ENCODE results near the gene S100A5. TPM values are rescaled to one million over a fixed set of nuclear protein-coding genes. Genes with fewer than 3 reads are reported as not detected.
"Not testable (repeated sequence)": the region's sequence is repeated elsewhere in the genome, so short reads cannot be mapped to it uniquely, and the experiment has no call there.

The S100A5 gene
- total and polyA plus RNA-seq, 5 donors from 2014 or later, result 1.2 to 3.0 (median 1.8) TPM

GRCh38 chr1:153582836-153583235, 42.1 kb upstream of the S100A5 start:
- not testable (repeated sequence) for DNase-seq; H3K36me3 ChIP-seq (ENCODE audit: control insufficient read depth, insufficient read depth, low read length); H3K9me3 Mint-ChIP-seq; H3K4me3 Mint-ChIP-seq; H3K27ac Mint-ChIP-seq; ATAC-seq (ENCODE audit: low read depth in 2 of 2); H3K27me3 ChIP-seq (ENCODE audit: control insufficient read depth, insufficient read depth, low read length); H3K27ac ChIP-seq (ENCODE audit: insufficient read depth, low read length, poor library complexity, severe bottlenecking); H3K4me1 ChIP-seq (ENCODE audit: control insufficient read depth, insufficient read depth, low read length, poor library complexity, severe bottlenecking); H3K4me1 Mint-ChIP-seq; H3K36me3 Mint-ChIP-seq; H3K4me3 ChIP-seq (ENCODE audit: low read depth, low read length); H3K9me3 ChIP-seq (ENCODE audit: control insufficient read depth in 2 of 2, low read length in 2 of 2)
- H3K27me3 Mint-ChIP-seq, result peaks cover 38% of the 10 kb centered on the region

- Mint-ChIP-seq H3K9me3 (no peaks in the 10 kb centered on the region), H3K36me3 (no peaks in the 10 kb centered on the region), H3K27ac (no peak overlapping the region), H3K4me1 (no peaks in the 10 kb centered on the region), H3K27me3 (peaks cover 33% of the 10 kb centered on the region), H3K4me3 (no peak overlapping the region)
- Histone ChIP-seq H3K36me3 (ENCODE audit: control insufficient read depth, insufficient read depth, low read length) (no peaks in the 10 kb centered on the region), H3K9me3 (ENCODE audit: control insufficient read depth in 2 of 2, low read length in 2 of 2) (no peaks in the 10 kb centered on the region), H3K27me3 (ENCODE audit: control insufficient read depth, insufficient read depth, low read length) (peaks cover 14% of the 10 kb centered on the region), H3K4me3 (ENCODE audit: low read depth, low read length) (no peak overlapping the region), H3K27ac (ENCODE audit: insufficient read depth, low read length, poor library complexity, severe bottlenecking) (no peak overlapping the region), H3K4me1 (ENCODE audit: control insufficient read depth, insufficient read depth, low read length, poor library complexity, severe bottlenecking) (no peaks in the 10 kb centered on the region)
- DNase-seq (no peak), ATAC-seq (ENCODE audit: low read depth in 2 of 2) (no peak)
Observed at GRCh38 chr1:153578936-153579335, 38.2 kb upstream of the S100A5 start.

- H3K4me3 Mint-ChIP-seq, result no peak overlapping the region
- peaks cover 33% of the 10 kb centered on the region for H3K27me3 Mint-ChIP-seq
- H3K36me3 Mint-ChIP-seq, result no peaks in the 10 kb centered on the region
- Histone ChIP-seq H3K4me3 (ENCODE audit: low read depth, low read length) (no peak overlapping the region), H3K27me3 (ENCODE audit: control insufficient read depth, insufficient read depth, low read length) (peaks cover 14% of the 10 kb centered on the region), H3K4me1 (ENCODE audit: control insufficient read depth, insufficient read depth, low read length, poor library complexity, severe bottlenecking) (no peaks in the 10 kb centered on the region), H3K36me3 (ENCODE audit: control insufficient read depth, insufficient read depth, low read length) (no peaks in the 10 kb centered on the region), H3K27ac (ENCODE audit: insufficient read depth, low read length, poor library complexity, severe bottlenecking) (no peak overlapping the region), H3K9me3 (ENCODE audit: control insufficient read depth in 2 of 2, low read length in 2 of 2) (no peaks in the 10 kb centered on the region)
- ATAC-seq (ENCODE audit: low read depth in 2 of 2) (no peak), DNase-seq (no peak)
- no peaks in the 10 kb centered on the region for H3K9me3 Mint-ChIP-seq
- no peaks in the 10 kb centered on the region for H3K4me1 Mint-ChIP-seq
- H3K27ac Mint-ChIP-seq, result peak overlapping the region in 1 of 3 donors; percentile 39
Observed at GRCh38 chr1:153578490-153578889, 37.8 kb upstream of the S100A5 start.

GRCh38 chr1:153577624-153578051, 36.9 kb upstream of the S100A5 start:
- H3K4me3 Mint-ChIP-seq, result no peak overlapping the region
- H3K9me3 Mint-ChIP-seq, result no peaks in the 10 kb centered on the region
- peaks cover 35% of the 10 kb centered on the region for H3K27me3 Mint-ChIP-seq
- H3K27ac Mint-ChIP-seq, result peak overlapping the region in 1 of 3 donors; percentile 37
- H3K4me1 Mint-ChIP-seq, result peaks cover 0 to 6% (median 1%) of the 10 kb centered on the region in 4 donors
- DNase-seq (no peak), ATAC-seq (ENCODE audit: low read depth in 2 of 2) (no peak)
- Histone ChIP-seq H3K4me1 (ENCODE audit: control insufficient read depth, insufficient read depth, low read length, poor library complexity, severe bottlenecking) (no peaks in the 10 kb centered on the region), H3K4me3 (ENCODE audit: low read depth, low read length) (no peak overlapping the region), H3K36me3 (ENCODE audit: control insufficient read depth, insufficient read depth, low read length) (no peaks in the 10 kb centered on the region), H3K27ac (ENCODE audit: insufficient read depth, low read length, poor library complexity, severe bottlenecking) (no peak overlapping the region), H3K9me3 (ENCODE audit: control insufficient read depth in 2 of 2, low read length in 2 of 2) (no peaks in the 10 kb centered on the region), H3K27me3 (ENCODE audit: control insufficient read depth, insufficient read depth, low read length) (peaks cover 14% of the 10 kb centered on the region)
- H3K36me3 Mint-ChIP-seq, result no peaks in the 10 kb centered on the region

GRCh38 chr1:153577138-153577537, 36.4 kb upstream of the S100A5 start:
- Histone ChIP-seq H3K27me3 (ENCODE audit: control insufficient read depth, insufficient read depth, low read length) (peaks cover 14% of the 10 kb centered on the region), H3K4me1 (ENCODE audit: control insufficient read depth, insufficient read depth, low read length, poor library complexity, severe bottlenecking) (no peaks in the 10 kb centered on the region), H3K4me3 (ENCODE audit: low read depth, low read length) (no peak overlapping the region), H3K27ac (ENCODE audit: insufficient read depth, low read length, poor library complexity, severe bottlenecking) (no peak overlapping the region), H3K9me3 (ENCODE audit: control insufficient read depth in 2 of 2, low read length in 2 of 2) (no peaks in the 10 kb centered on the region), H3K36me3 (ENCODE audit: control insufficient read depth, insufficient read depth, low read length) (no peaks in the 10 kb centered on the region)
- H3K27me3 Mint-ChIP-seq, result peaks cover 37% of the 10 kb centered on the region
- DNase-seq, result no peak
- no peak overlapping the region for H3K27ac Mint-ChIP-seq
- H3K4me3 Mint-ChIP-seq, result no peak overlapping the region
- no peak for ATAC-seq (ENCODE audit: low read depth in 2 of 2)
- no peaks in the 10 kb centered on the region for H3K36me3 Mint-ChIP-seq
- H3K4me1 Mint-ChIP-seq, result peaks cover 0 to 9% (median 2%) of the 10 kb centered on the region in 4 donors
- no peaks in the 10 kb centered on the region for H3K9me3 Mint-ChIP-seq

GRCh38 chr1:153575497-153575896, 34.8 kb upstream of the S100A5 start:
- H3K27ac Mint-ChIP-seq; H3K4me3 ChIP-seq (ENCODE audit: low read depth, low read length); H3K36me3 Mint-ChIP-seq; ATAC-seq (ENCODE audit: low read depth in 2 of 2); DNase-seq; H3K4me1 ChIP-seq (ENCODE audit: control insufficient read depth, insufficient read depth, low read length, poor library complexity, severe bottlenecking); H3K4me1 Mint-ChIP-seq; H3K9me3 Mint-ChIP-seq; H3K36me3 ChIP-seq (ENCODE audit: control insufficient read depth, insufficient read depth, low read length); H3K4me3 Mint-ChIP-seq; H3K9me3 ChIP-seq (ENCODE audit: control insufficient read depth in 2 of 2, low read length in 2 of 2); H3K27ac ChIP-seq (ENCODE audit: insufficient read depth, low read length, poor library complexity, severe bottlenecking): not testable (repeated sequence)
- H3K27me3 ChIP-seq (ENCODE audit: control insufficient read depth, insufficient read depth, low read length), result peaks cover 14% of the 10 kb centered on the region
- H3K27me3 Mint-ChIP-seq, result peaks cover 37% of the 10 kb centered on the region

GRCh38 chr1:153575081-153575491, 34.4 kb upstream of the S100A5 start:
- H3K4me3 ChIP-seq (ENCODE audit: low read depth, low read length); H3K4me1 Mint-ChIP-seq; H3K36me3 Mint-ChIP-seq; H3K9me3 ChIP-seq (ENCODE audit: control insufficient read depth in 2 of 2, low read length in 2 of 2); H3K9me3 Mint-ChIP-seq; H3K4me3 Mint-ChIP-seq; ATAC-seq (ENCODE audit: low read depth in 2 of 2); H3K4me1 ChIP-seq (ENCODE audit: control insufficient read depth, insufficient read depth, low read length, poor library complexity, severe bottlenecking); H3K36me3 ChIP-seq (ENCODE audit: control insufficient read depth, insufficient read depth, low read length); DNase-seq; H3K27ac Mint-ChIP-seq; H3K27ac ChIP-seq (ENCODE audit: insufficient read depth, low read length, poor library complexity, severe bottlenecking): not testable (repeated sequence)
- H3K27me3 Mint-ChIP-seq, result peaks cover 36% of the 10 kb centered on the region
- H3K27me3 ChIP-seq (ENCODE audit: control insufficient read depth, insufficient read depth, low read length), result peaks cover 14% of the 10 kb centered on the region

- Mint-ChIP-seq H3K4me3 (no peak overlapping the region), H3K27ac (no peak overlapping the region), H3K27me3 (peaks cover 31% of the 10 kb centered on the region), H3K9me3 (no peaks in the 10 kb centered on the region), H3K36me3 (no peaks in the 10 kb centered on the region), H3K4me1 (peaks cover 0 to 20% (median 9%) of the 10 kb centered on the region in 4 donors)
- no peak overlapping the region for H3K27ac ChIP-seq (ENCODE audit: insufficient read depth, low read length, poor library complexity, severe bottlenecking)
- peaks cover 6% of the 10 kb centered on the region for H3K4me1 ChIP-seq (ENCODE audit: control insufficient read depth, insufficient read depth, low read length, poor library complexity, severe bottlenecking)
- no peak overlapping the region for H3K4me3 ChIP-seq (ENCODE audit: low read depth, low read length)
- DNase-seq (no peak), ATAC-seq (ENCODE audit: low read depth in 2 of 2) (no peak)
- H3K9me3 ChIP-seq (ENCODE audit: control insufficient read depth in 2 of 2, low read length in 2 of 2), result no peaks in the 10 kb centered on the region
- peaks cover 12% of the 10 kb centered on the region for H3K27me3 ChIP-seq (ENCODE audit: control insufficient read depth, insufficient read depth, low read length)
- no peaks in the 10 kb centered on the region for H3K36me3 ChIP-seq (ENCODE audit: control insufficient read depth, insufficient read depth, low read length)
Observed at GRCh38 chr1:153573351-153573750, 32.6 kb upstream of the S100A5 start.
